Measurements from ENCODE around the gene OR1L8.
"Not testable (repeated sequence)": the region's sequence is repeated elsewhere in the genome, so short reads cannot be mapped to it uniquely, and the experiment has no call there.

The OR1L8 gene

GRCh38 chr9:122583284-122583683, at the start of gene OR1L8:
OR1L8 (minus strand) TSS chr9:122583384; CDS start chr9:122568477, 14,907 bp downstream.
- not testable (repeated sequence) for DNase-seq

- no peak for DNase-seq
Measured at GRCh38 chr9:122619996-122620395, 36.8 kb upstream of the OR1L8 start.

- DNase-seq, result no peak
Measured at GRCh38 chr9:122614362-122614761, 31.2 kb upstream of the OR1L8 start, which contains the start of gene OR1Q1. OR1Q1 (plus strand) TSS chr9:122614738; CDS start chr9:122614738, 0 bp downstream.

GRCh38 chr9:122609804-122610203, 26.6 kb upstream of the OR1L8 start:
- DNase-seq, result no peak

- DNase-seq, result no peak
Measured at GRCh38 chr9:122606587-122606986, 23.4 kb upstream of the OR1L8 start.

- no peak for DNase-seq
Measured at GRCh38 chr9:122605691-122606090, 22.5 kb upstream of the OR1L8 start.

- DNase-seq, result no peak
Measured at GRCh38 chr9:122580360-122580759, 2.8 kb downstream of the OR1L8 start.

- DNase-seq, result no peak
Measured at GRCh38 chr9:122579874-122580273, 3.3 kb downstream of the OR1L8 start.

- DNase-seq, result no peak
Measured at GRCh38 chr9:122572456-122572855, 10.7 kb downstream of the OR1L8 start.

- no peak for DNase-seq
Measured at GRCh38 chr9:122567901-122568300, 15.3 kb downstream of the OR1L8 start.

GRCh38 chr9:122562134-122562760, 20.9 kb downstream of the OR1L8 start:
- DNase-seq, result no peak

GRCh38 chr9:122561446-122561845, 21.7 kb downstream of the OR1L8 start:
- DNase-seq, result no peak

- DNase-seq, result no peak
Measured at GRCh38 chr9:122552812-122553211, 30.4 kb downstream of the OR1L8 start, which contains the start of gene OR1N2. OR1N2 (plus strand) TSS chr9:122553112; CDS start chr9:122553212, 100 bp downstream.

GRCh38 chr9:122551371-122551770, 31.8 kb downstream of the OR1L8 start:
- DNase-seq, result no peak

- DNase-seq, result no peak
Measured at GRCh38 chr9:122546196-122546595, 37.0 kb downstream of the OR1L8 start.

- no peak for DNase-seq
Measured at GRCh38 chr9:122538757-122539156, 44.4 kb downstream of the OR1L8 start.

GRCh38 chr9:122537066-122537465, 46.1 kb downstream of the OR1L8 start:
- not testable (repeated sequence) for DNase-seq

- DNase-seq, result no peak
Measured at GRCh38 chr9:122536134-122536533, 47.0 kb downstream of the OR1L8 start.

- DNase-seq, result not testable (repeated sequence)
Measured at GRCh38 chr9:122531157-122531556, 52.0 kb downstream of the OR1L8 start.

- no peak for DNase-seq
Measured at GRCh38 chr9:122527193-122527592, 56.0 kb downstream of the OR1L8 start, which contains the start of gene OR1N1. OR1N1 (minus strand) TSS chr9:122527293; CDS start chr9:122527293, 0 bp downstream.

GRCh38 chr9:122526602-122527001, 56.6 kb downstream of the OR1L8 start:
- no peak for DNase-seq

- DNase-seq, result no peak
Measured at GRCh38 chr9:122519376-122519775, 63.8 kb downstream of the OR1L8 start.

GRCh38 chr9:122518841-122519240, 64.3 kb downstream of the OR1L8 start, which contains the start of gene OR1J4:
OR1J4 (plus strand) TSS chr9:122519141; CDS start chr9:122519141, 0 bp downstream.
- DNase-seq, result no peak

GRCh38 chr9:122518226-122518625, 65.0 kb downstream of the OR1L8 start:
- DNase-seq, result no peak

All from NCI-H2107 (cell line).